Stimulated activated naive CD8-positive, alpha-beta T cell treated with anti-CD3 and anti-CD28 coated beads, Interleukin-15, Interleukin-2, amounts not matched to agents 100 U/mL and 50 U/mL, for 24 hours (primary cell): ENCODE data around the gene SMCO3.

ENCODE experiments used
- ATAC-seq: fragments of 150-1000 bp; cut with Tn5 transposase; one replicate; pipeline ENCODE4 v1.10.0; 2021
- DNase-seq: peaks from one replicate; pipeline ENCODE4 v3.0.0; 2021

The SMCO3 gene

GRCh38 chr12:14827043-14827442 lies 13.1 kb upstream of the SMCO3 start:
- ATAC-seq (no peak), DNase-seq (no peak)

GRCh38 chr12:14826491-14826890 lies 12.5 kb upstream of the SMCO3 start:
- ATAC-seq (no peak), DNase-seq (no peak)

- ATAC-seq (peak; percentile 32), DNase-seq (no peak)
These were observed 11.3 kb upstream of the SMCO3 start for GRCh38 chr12:14825256-14825655.

- ATAC-seq (peak; percentile 75), DNase-seq (no peak)
These were observed 10.1 kb upstream of the SMCO3 start for GRCh38 chr12:14824012-14824634.

- no peak for DNase-seq
- ATAC-seq, result no peak
These were observed 2.5 kb downstream of the SMCO3 start for GRCh38 chr12:14811486-14811885.

GRCh38 chr12:14810953-14811483 lies 3.0 kb downstream of the SMCO3 start:
- ATAC-seq (peak; percentile 46), DNase-seq (no peak)

- ATAC-seq (peak; percentile 59), DNase-seq (no peak)
These were observed 3.6 kb downstream of the SMCO3 start for GRCh38 chr12:14810167-14810952.

GRCh38 chr12:14803830-14804160 lies 10.2 kb downstream of the SMCO3 start:
- ATAC-seq (peak; percentile 1), DNase-seq (no peak)

- ATAC-seq, result peak; percentile 100
- peak; percentile 84 for DNase-seq
These were observed 10.8 kb downstream of the SMCO3 start, which contains the start of the genes C12orf60 and WBP11 for GRCh38 chr12:14803011-14803829. Gene C12orf60, plus strand, starts transcription at chr12:14803670. Its CDS starts 19,266 bp downstream, at chr12:14822936. Gene WBP11, minus strand, starts transcription at chr12:14803478. Its CDS starts 2,095 bp downstream, at chr12:14801383.

GRCh38 chr12:14802721-14803010 lies 11.3 kb downstream of the SMCO3 start:
- ATAC-seq, result no peak

GRCh38 chr12:14802247-14802646 lies 11.7 kb downstream of the SMCO3 start:
- no peak for DNase-seq
- no peak for ATAC-seq

More at GRCh38 chr12:14802721-14803010, 11.3 kb downstream of the SMCO3 start:
- no peak for DNase-seq

GRCh38 chr12:14795028-14795448 lies 18.9 kb downstream of the SMCO3 start:
- DNase-seq (no peak), ATAC-seq (no peak)

GRCh38 chr12:14785568-14785967 lies 28.4 kb downstream of the SMCO3 start:
- ATAC-seq, result no peak
- DNase-seq, result no peak

- no peak for ATAC-seq
- no peak for DNase-seq
These were observed 29.5 kb downstream of the SMCO3 start for GRCh38 chr12:14784471-14784870.

- ATAC-seq (no peak), DNase-seq (no peak)
These were observed 31.2 kb downstream of the SMCO3 start for GRCh38 chr12:14782756-14783155.

- ATAC-seq (no peak), DNase-seq (no peak)
These were observed 32.4 kb downstream of the SMCO3 start for GRCh38 chr12:14781563-14781962.

GRCh38 chr12:14780859-14781258 lies 33.1 kb downstream of the SMCO3 start:
- ATAC-seq, result no peak
- no peak for DNase-seq

- ATAC-seq, result no peak
- DNase-seq, result no peak
These were observed 34.1 kb downstream of the SMCO3 start for GRCh38 chr12:14779834-14780233.

- no peak for ATAC-seq
- DNase-seq, result no peak
These were observed 36.7 kb downstream of the SMCO3 start for GRCh38 chr12:14777271-14777670.

- no peak for ATAC-seq
- DNase-seq, result no peak
These were observed 37.6 kb downstream of the SMCO3 start for GRCh38 chr12:14776236-14776961.

GRCh38 chr12:14775636-14775980 lies 38.4 kb downstream of the SMCO3 start:
- no peak for DNase-seq
- ATAC-seq, result no peak
